SK-N-SH (cell line): ENCODE data around the gene MC2R.
"Not testable (repeated sequence)": the region's sequence is repeated elsewhere in the genome, so short reads cannot be mapped to it uniquely, and the experiment has no call there.

ENCODE experiments used
- CTCF ChIP-seq: fragments of 200-600 bp; sonication (generic); IDR thresholded peaks from 2 replicates; pipeline ENCODE4 v1.6.1; 2017; ENCODE audit warnings: antibody characterized with exemption, mild to moderate bottlenecking, moderate library complexity
- MXI1 ChIP-seq: IDR thresholded peaks from 2 replicates; pipeline ENCODE4 v1.6.1; 2012; ENCODE audit warnings: mild to moderate bottlenecking, low read depth, low read length, improper control_type of control experiment
- TAF1 ChIP-seq: IDR thresholded peaks from 2 replicates; pipeline ENCODE4 v1.6.1; 2012; ENCODE audit warnings: low read depth, mild to moderate bottlenecking, low read length, moderate library complexity, borderline replicate concordance
- TCF12 ChIP-seq: IDR thresholded peaks from 2 replicates; pipeline ENCODE4 v1.4.0; 2012

GRCh38 chr18:13862898-13863297 is 52.4 kb downstream of the MC2R start:
- not testable (repeated sequence) for TF ChIP-seq CTCF, TAF1, MXI1, TCF12
